COR-L47 (cell line): ENCODE measurements around the gene METTL18.

ENCODE experiments used
- DNase-seq: peaks from one replicate; lab custom pipeline; 2025; lab: John Stamatoyannopoulos, UW

Gene METTL18

GRCh38 chr1:169785267-169785666 lies 9.4 kb downstream of the METTL18 start:
- DNase-seq, result no peak

DNA sequence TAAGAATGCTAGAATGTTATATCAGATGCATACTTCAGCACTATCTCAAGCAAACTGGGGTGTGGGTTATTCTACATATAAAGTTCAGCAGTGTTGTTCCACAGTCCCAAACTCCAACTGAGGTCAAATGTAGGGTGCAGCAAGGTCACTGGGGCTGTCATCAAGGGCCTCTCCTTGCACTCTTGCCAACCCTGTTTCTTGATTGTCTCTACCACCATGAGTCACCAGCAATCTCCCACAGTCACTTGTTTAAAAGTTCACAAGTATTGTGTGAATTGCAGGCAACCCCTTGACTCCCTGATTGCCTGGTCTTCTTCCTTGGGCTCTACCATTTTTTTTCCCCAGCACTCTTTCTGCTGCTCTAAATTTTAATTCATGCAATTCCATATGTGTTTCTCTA lies 10.6 kb downstream of the METTL18 start:
- no peak for DNase-seq

DNA sequence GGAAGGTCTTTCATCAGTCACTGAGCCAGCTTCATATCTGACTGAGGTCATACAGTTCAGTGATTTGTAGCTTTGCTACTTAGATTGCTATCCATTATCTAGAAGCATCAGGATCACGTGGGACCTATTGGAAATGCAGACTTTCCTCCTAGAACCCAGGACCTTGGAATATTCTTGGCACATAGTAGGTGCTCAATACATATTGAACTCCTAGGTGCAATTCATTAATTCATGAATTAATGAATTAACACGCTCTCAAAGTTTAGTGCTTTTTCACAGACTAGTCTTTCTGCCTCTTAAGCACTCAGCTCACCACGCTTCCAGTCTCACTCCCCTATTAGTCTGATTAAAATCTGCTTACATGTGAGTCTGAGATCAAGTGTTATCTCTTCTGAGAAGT lies 12.1 kb downstream of the METTL18 start:
- DNase-seq, result no peak

- DNase-seq, result peak; percentile 3
Measured at GRCh38 chr1:169779970-169780369, 14.7 kb downstream of the METTL18 start.

DNA sequence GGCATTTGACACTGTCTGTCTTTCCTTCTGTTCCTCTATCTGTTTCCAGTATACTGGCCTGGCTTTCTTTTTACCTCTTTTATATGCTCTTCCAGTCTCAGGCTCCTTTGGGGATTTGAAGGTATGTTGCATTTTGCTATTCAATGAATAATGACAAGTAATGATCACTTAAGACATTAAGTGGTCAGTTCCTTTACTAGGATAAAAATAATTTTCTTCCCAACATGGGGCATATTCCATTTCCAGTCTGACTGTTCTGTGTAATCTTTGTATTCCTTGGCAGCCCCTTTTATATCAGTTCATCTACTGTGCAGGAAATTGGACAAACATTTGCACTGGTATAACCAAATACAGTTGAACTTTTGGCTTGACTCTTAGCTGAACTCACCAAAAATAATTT lies 15.6 kb downstream of the METTL18 start:
- DNase-seq, result no peak

DNA sequence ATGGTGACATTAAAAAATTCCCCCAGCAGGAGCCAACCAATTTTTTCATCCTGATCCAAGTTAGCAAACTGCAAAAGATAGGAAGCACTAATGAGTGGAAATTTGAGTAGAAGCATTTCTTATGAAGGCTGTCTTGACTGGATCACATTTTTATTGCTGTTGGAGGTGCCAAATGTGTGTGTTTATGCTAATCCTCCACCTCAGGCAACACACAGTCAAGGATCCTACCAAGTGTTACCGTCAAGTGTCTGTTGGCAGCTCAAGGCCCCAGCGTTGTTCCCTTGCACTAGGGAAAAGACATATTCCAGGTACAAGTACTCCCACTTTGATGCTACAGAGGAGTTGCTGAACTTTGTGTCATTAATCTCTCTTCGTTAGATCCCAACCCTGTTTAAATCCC lies 18.3 kb downstream of the METTL18 start:
- no peak for DNase-seq

DNA sequence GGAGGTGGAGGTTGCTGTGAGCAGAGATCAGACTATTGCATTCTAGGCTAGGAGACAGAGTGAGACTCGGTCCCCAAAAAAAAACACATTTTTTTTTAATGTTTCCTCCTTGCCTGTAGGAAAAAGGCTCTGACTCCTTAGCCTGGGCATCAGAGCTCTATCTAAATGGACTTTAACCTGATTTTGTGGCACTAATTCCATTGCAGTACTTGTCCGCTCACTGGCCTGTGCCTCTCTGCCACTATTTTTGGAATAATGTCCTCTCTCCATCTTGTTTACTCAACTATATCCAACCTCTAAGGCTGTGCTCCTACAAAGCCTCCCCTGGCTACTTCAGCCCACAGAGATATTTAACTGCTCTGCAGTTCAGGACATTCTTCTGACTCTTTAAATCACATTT lies 26.5 kb downstream of the METTL18 start:
- DNase-seq, result no peak

GRCh38 chr1:169765580-169766331 lies 29.0 kb downstream of the METTL18 start:
- DNase-seq, result no peak

DNA sequence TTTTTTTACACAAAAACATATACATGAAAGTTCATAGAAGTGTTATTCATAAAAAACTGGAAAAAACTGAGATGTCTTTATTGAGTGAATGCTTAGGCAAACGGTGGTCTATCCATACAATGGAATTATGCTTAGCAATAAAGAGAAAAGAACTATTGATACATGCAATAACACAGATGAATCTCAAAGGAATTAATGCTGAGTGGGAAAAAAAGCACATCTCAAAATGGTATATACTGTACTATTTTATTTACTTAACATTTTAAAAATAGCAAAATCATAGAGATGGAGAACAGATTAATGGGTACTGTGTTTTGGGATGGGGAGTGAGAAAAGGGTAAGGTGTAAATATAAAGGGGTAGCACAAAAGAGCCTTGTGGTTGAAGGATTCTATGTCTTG lies 29.8 kb downstream of the METTL18 start:
- DNase-seq, result no peak

GRCh38 chr1:169762699-169763098 lies 32.0 kb downstream of the METTL18 start:
- no peak for DNase-seq

DNA sequence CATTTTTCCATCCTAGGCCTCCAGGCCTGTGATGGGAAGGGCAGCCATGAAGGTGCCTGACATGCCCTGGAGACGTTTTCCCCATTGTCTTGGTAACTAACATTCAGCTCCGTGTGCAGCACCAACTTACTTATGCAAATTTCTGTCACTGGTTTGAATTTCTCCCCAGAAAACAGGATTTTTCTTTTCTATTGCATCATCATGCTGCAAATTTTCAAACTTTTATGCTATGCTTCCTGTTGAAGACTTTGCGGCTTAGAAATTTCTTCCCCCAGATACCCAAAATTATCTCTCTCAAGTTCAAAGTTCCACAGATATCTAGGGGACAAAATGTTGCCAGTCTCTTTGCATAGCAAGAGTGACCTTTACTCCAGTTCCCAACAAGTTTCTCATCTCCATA lies 35.7 kb downstream of the METTL18 start:
- no peak for DNase-seq

- DNase-seq, result no peak
Measured at GRCh38 chr1:169753549-169753948, 41.2 kb downstream of the METTL18 start.

DNA sequence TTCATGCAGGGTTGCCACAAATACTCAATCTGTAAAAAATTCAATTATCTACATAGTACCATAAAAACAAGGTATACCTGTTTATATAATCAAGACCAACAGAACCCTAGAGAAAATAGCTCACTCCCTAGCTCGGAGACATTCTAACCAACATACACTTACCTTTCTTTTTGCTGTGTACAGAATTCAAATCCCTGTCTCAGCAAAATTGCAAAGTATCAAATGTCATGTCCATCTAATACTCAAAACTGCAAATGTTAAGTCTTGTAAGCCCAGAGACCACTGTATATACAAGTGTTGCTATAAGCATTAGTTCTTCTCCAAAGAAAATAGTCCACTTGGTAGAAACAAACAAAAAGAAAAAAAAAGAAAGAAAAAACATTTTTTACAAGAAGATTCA lies 44.7 kb downstream of the METTL18 start:
- DNase-seq, result no peak

- DNase-seq, result no peak
Measured at GRCh38 chr1:169746550-169746949, 48.2 kb downstream of the METTL18 start.

DNA sequence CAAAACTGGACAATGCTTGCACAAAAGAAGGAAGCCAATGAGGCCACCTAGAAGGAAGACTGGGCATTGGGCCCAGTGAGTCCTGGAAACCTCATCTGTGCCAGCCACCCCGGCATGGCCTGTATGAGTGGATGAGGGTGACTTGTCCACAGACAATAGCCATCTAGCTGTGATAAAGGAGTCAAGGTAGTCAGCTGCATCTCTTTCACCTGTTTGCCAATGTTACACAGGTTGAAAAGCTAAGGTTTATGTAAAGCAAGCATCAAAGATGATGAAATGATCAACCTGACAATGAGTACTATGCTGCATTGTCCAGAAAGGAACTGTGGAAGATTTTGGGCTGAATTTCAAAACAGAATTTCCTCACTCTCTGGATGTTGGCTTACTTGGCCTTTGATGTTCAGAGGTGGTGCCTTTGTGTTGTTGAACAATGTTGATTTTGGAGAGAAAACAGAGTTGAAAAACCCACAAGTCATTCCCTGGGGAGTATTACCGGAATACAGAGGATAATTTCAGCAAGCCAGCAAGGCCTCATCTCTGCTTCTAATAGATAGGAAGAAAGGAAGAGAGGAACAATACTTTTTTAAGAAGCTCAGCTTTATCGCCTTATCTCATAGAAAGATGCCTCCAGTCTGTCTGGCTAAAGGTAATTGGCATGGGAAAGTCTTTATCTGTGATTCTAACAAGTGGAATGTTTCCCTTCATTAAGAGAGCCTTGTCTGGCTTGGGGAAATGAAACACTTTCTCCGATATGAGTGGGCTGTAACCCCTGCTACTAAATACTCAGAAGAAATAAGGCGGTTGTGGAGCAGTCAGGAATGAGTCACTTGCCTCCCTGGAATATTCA lies 49.5 kb downstream of the METTL18 start:
- DNase-seq, result no peak
